Measurements from ENCODE around the gene NHSL2. TPM values are rescaled to one million over a fixed set of nuclear protein-coding genes. Genes with fewer than 3 reads are reported as not detected.

Gene NHSL2
- total RNA-seq, 1 experiment from 2014 or later, result not detected

GRCh38 chrX:72020788-72021187, 110.1 kb downstream of the NHSL2 start:
- no peaks in the 10 kb centered on the region for H4K20me1 ChIP-seq (ENCODE audit: insufficient read depth)
- no peaks in the 10 kb centered on the region for H3K9me2 ChIP-seq (ENCODE audit: insufficient read depth)
- no peaks in the 10 kb centered on the region for H3K36me3 ChIP-seq (ENCODE audit: low read depth)
- POLR2A ChIA-PET (ENCODE audit: unreplicated experiment), result no interaction called here
- H2AFZ ChIP-seq, result no peak overlapping the region
- intact Hi-C loops (cut with micrococcal nuclease; ENCODE audit: unreplicated experiment), result no loop called here
- peaks cover 4% of the 10 kb centered on the region for H3K27me3 ChIP-seq (ENCODE audit: insufficient read depth, low read depth)
- no peak for DNase-seq
- no peaks in the 10 kb centered on the region; the same call in 1 of the 2 replicates for H3K4me1 ChIP-seq (replicated peaks; ENCODE audit: insufficient read depth)
- H3K27ac ChIP-seq, result no peak overlapping the region
- BruUV-seq (replicated peaks), result no TSS peak
- H3K4me2 ChIP-seq, result no peak overlapping the region
- H3K4me3 ChIP-seq, result no peak overlapping the region
- H3K79me2 ChIP-seq (ENCODE audit: low read depth), result no peaks in the 10 kb centered on the region
- TF ChIP-seq EZH2 (IDR thresholded peaks at IDR 0.05; ENCODE audit: low read depth) (no peak), CTCF (conservative IDR thresholded peaks at IDR 0.05) (no peak)
- no peaks in the 10 kb centered on the region for H3F3A ChIP-seq (ENCODE audit: insufficient read depth, low read depth)
- no peaks in the 10 kb centered on the region for H3K9me3 ChIP-seq (ENCODE audit: insufficient read depth, low read depth)
- CTCF ChIA-PET, result no interaction called here

GRCh38 chrX:72021975-72022374, 111.3 kb downstream of the NHSL2 start:
- Histone ChIP-seq H3K27ac (no peak overlapping the region), H3K27me3 (ENCODE audit: insufficient read depth, low read depth) (peaks cover 4% of the 10 kb centered on the region), H3F3A (ENCODE audit: insufficient read depth, low read depth) (no peaks in the 10 kb centered on the region), H2AFZ (no peak overlapping the region), H3K4me2 (no peak overlapping the region), H3K79me2 (ENCODE audit: low read depth) (no peaks in the 10 kb centered on the region), H3K9me3 (ENCODE audit: insufficient read depth, low read depth) (no peaks in the 10 kb centered on the region), H4K20me1 (ENCODE audit: insufficient read depth) (no peaks in the 10 kb centered on the region), H3K9me2 (ENCODE audit: insufficient read depth) (no peaks in the 10 kb centered on the region), H3K4me3 (no peak overlapping the region), H3K36me3 (ENCODE audit: low read depth) (no peaks in the 10 kb centered on the region), H3K4me1 (replicated peaks; ENCODE audit: insufficient read depth) (no peaks in the 10 kb centered on the region; the same call in 1 of the 2 replicates)
- intact Hi-C loops (cut with micrococcal nuclease; ENCODE audit: unreplicated experiment), result no loop called here
- DNase-seq, result no peak
- ChIA-PET CTCF (interaction anchor here (0.6 kb wide), 1 partner anchor 597 kb away, joined by 4 read pairs; no protein-coding TSS in a partner anchor), POLR2A (ENCODE audit: unreplicated experiment) (no interaction called here)
- no peak for TF ChIP-seq EZH2 (IDR thresholded peaks at IDR 0.05; ENCODE audit: low read depth)
- TF ChIP-seq CTCF (conservative IDR thresholded peaks at IDR 0.05), result peak; percentile 56
- no TSS peak for BruUV-seq (replicated peaks)

GRCh38 chrX:72023071-72023470, 112.4 kb downstream of the NHSL2 start:
- no peaks in the 10 kb centered on the region for H3K9me2 ChIP-seq (ENCODE audit: insufficient read depth)
- H3K79me2 ChIP-seq (ENCODE audit: low read depth), result no peaks in the 10 kb centered on the region
- H2AFZ ChIP-seq, result no peak overlapping the region
- H3K9me3 ChIP-seq (ENCODE audit: insufficient read depth, low read depth), result no peaks in the 10 kb centered on the region
- H4K20me1 ChIP-seq (ENCODE audit: insufficient read depth), result no peaks in the 10 kb centered on the region
- H3K27me3 ChIP-seq (ENCODE audit: insufficient read depth, low read depth), result peaks cover 2% of the 10 kb centered on the region
- no peak overlapping the region for H3K4me3 ChIP-seq
- H3K4me2 ChIP-seq, result no peak overlapping the region
- H3K27ac ChIP-seq, result no peak overlapping the region
- no peaks in the 10 kb centered on the region; the same call in 1 of the 2 replicates for H3K4me1 ChIP-seq (replicated peaks; ENCODE audit: insufficient read depth)
- no peak for DNase-seq
- POLR2A ChIA-PET (ENCODE audit: unreplicated experiment), result no interaction called here
- no peaks in the 10 kb centered on the region for H3F3A ChIP-seq (ENCODE audit: insufficient read depth, low read depth)
- intact Hi-C loops (cut with micrococcal nuclease; ENCODE audit: unreplicated experiment), result no loop called here
- no peaks in the 10 kb centered on the region for H3K36me3 ChIP-seq (ENCODE audit: low read depth)
- no TSS peak for BruUV-seq (replicated peaks)
- TF ChIP-seq CTCF (conservative IDR thresholded peaks at IDR 0.05) (no peak), EZH2 (IDR thresholded peaks at IDR 0.05; ENCODE audit: low read depth) (no peak)
- CTCF ChIA-PET, result no interaction called here

All from PC-9 (cell line).